IMR-90 (cell line): ENCODE measurements around the gene FAM180A. TPM values are rescaled to one million over a fixed set of nuclear protein-coding genes. Genes with fewer than 3 reads are reported as not detected.

ENCODE experiments used
- ATAC-seq: fragments of 200-7000 bp; cut with Tn5 transposase; 2 replicates; pipeline ENCODE4 v1.9.1; 2020; ENCODE audit warnings: low read depth, mild to moderate bottlenecking, moderate library complexity
- BruUV-seq: library from RNA; stranded (reverse); fragments of 400-500 nt; replicated peaks from 2 replicates; lab custom pipeline; 2021; lab: Mats Ljungman, UMichigan
- CTCF ChIA-PET: fragments of 300-600 bp; formaldehyde crosslinking; extraction: SDS; loops from one replicate; lab custom pipeline; 2021; ENCODE audit warnings: antibody characterized with exemption; lab: Yijun Ruan, JAX
- POLR2A ChIA-PET: fragments of 300-600 bp; sonication (Branson Sonifier 250); formaldehyde crosslinking; loops from one replicate; lab custom pipeline; 2022; ENCODE audit warnings: antibody characterized with exemption; ENCODE audit not compliant: unreplicated experiment; lab: Charles Lee
- DNase-seq: peaks from one replicate; pipeline ENCODE4 v3.0.0; 2013
- H2AFZ ChIP-seq: replicated peaks from 2 replicates; pipeline ENCODE3; 2013; ENCODE audit warnings: low read length, mild to moderate bottlenecking; ENCODE audit not compliant: poor library complexity
- H2AK5ac ChIP-seq: 2 replicates; pipeline ENCODE4 v1.6.1; 2013; ENCODE audit warnings: low read depth, low read length, inconsistent platforms
- H2AK9ac ChIP-seq: replicated peaks from 2 replicates; pipeline ENCODE3; 2013; ENCODE audit warnings: mild to moderate bottlenecking, low read depth, low read length, moderate library complexity; ENCODE audit not compliant: poor library complexity
- H2BK120ac ChIP-seq: 2 replicates; pipeline ENCODE4 v1.6.1; 2013; ENCODE audit warnings: low read depth, low read length, inconsistent platforms
- H2BK15ac ChIP-seq: 3 replicates; pipeline ENCODE4 v1.6.1; 2013; ENCODE audit warnings: low read depth, low read length, inconsistent platforms
- H2BK20ac ChIP-seq: 2 replicates; pipeline ENCODE4 v1.6.1; 2013; ENCODE audit warnings: low read depth, mild to moderate bottlenecking, inconsistent platforms, low read length, moderate library complexity
- H2BK5ac ChIP-seq: 2 replicates; pipeline ENCODE4 v1.6.1; 2013; ENCODE audit warnings: mild to moderate bottlenecking, low read depth, low read length, inconsistent platforms; ENCODE audit not compliant: poor library complexity, severe bottlenecking
- H3K14ac ChIP-seq: replicated peaks from 2 replicates; pipeline ENCODE4 v1.6.1; 2013; ENCODE audit warnings: low read depth, low read length, inconsistent platforms
- H3K18ac ChIP-seq: 2 replicates; pipeline ENCODE4 v1.6.1; 2013; ENCODE audit warnings: low read depth, low read length, control low read depth
- H3K23ac ChIP-seq: 2 replicates; pipeline ENCODE4 v1.6.1; 2013; ENCODE audit warnings: low read depth, low read length, inconsistent platforms
- H3K27ac ChIP-seq: 2 replicates; pipeline ENCODE4 v1.5.1; 2013; ENCODE audit warnings: mild to moderate bottlenecking, control low read depth, low read length; ENCODE audit not compliant: insufficient read depth
- H3K27me3 ChIP-seq: 2 replicates; pipeline ENCODE4 v1.6.1; 2013; ENCODE audit warnings: low read length; ENCODE audit not compliant: control insufficient read depth, insufficient read depth
- H3K36me3 ChIP-seq: 2 replicates; pipeline ENCODE4 v1.6.1; 2013; ENCODE audit warnings: low read length, mixed read lengths; ENCODE audit not compliant: control insufficient read depth, insufficient read depth
- H3K4ac ChIP-seq: 2 replicates; pipeline ENCODE4 v1.6.1; 2013; ENCODE audit warnings: low read depth, low read length, inconsistent platforms
- H3K4me1 ChIP-seq: 2 replicates; pipeline ENCODE4 v1.6.1; 2013; ENCODE audit warnings: low read length, mixed read lengths; ENCODE audit not compliant: control insufficient read depth, insufficient read depth
- H3K4me2 ChIP-seq: 2 replicates; pipeline ENCODE4 v1.6.1; 2013; ENCODE audit warnings: low read depth, mild to moderate bottlenecking, control low read depth, low read length, moderate library complexity
- H3K4me3 ChIP-seq: 2 replicates; pipeline ENCODE4 v1.5.1; 2013; ENCODE audit warnings: low read depth, mild to moderate bottlenecking, control low read depth, low read length, moderate library complexity; ENCODE audit not compliant: insufficient read depth
- H3K56ac ChIP-seq: 2 replicates; pipeline ENCODE4 v1.6.1; 2013; ENCODE audit warnings: low read length, inconsistent platforms; ENCODE audit not compliant: insufficient read depth; ENCODE audit errors: extremely low read depth
- H3K79me1 ChIP-seq, 2 experiments: 2 replicates each; pipeline ENCODE4 v1.6.1; 2013; ENCODE audit warnings: low read length in 2 of 2, inconsistent platforms in 1 of 2, low read depth in 1 of 2
- H3K9ac ChIP-seq: 2 replicates; pipeline ENCODE4 v1.6.1; 2013; ENCODE audit warnings: low read depth, low read length, control low read depth
- H3K9me1 ChIP-seq: 2 replicates; pipeline ENCODE4 v1.6.1; 2013; ENCODE audit warnings: low read length, inconsistent platforms; ENCODE audit not compliant: insufficient read depth
- H3K9me3 ChIP-seq: 2 replicates; pipeline ENCODE4 v1.6.1; 2013; ENCODE audit warnings: low read length; ENCODE audit not compliant: control insufficient read depth, insufficient read depth
- H4K20me1 ChIP-seq: 2 replicates; pipeline ENCODE4 v1.6.1; 2013; ENCODE audit warnings: low read length, inconsistent platforms; ENCODE audit not compliant: insufficient read depth
- H4K5ac ChIP-seq: 2 replicates; pipeline ENCODE4 v1.6.1; 2013; ENCODE audit warnings: mild to moderate bottlenecking, low read depth, low read length, control low read depth
- H4K8ac ChIP-seq, 2 experiments: 2 replicates each; pipeline ENCODE4 v1.6.1; 2013; ENCODE audit warnings: low read depth in 2 of 2, low read length in 2 of 2, control low read depth in 1 of 2, inconsistent platforms in 1 of 2
- H4K91ac ChIP-seq: 2 replicates; pipeline ENCODE4 v1.6.1; 2013; ENCODE audit warnings: low read depth, low read length, inconsistent platforms; ENCODE audit not compliant: insufficient read depth
- MAFK ChIP-seq: IDR thresholded peaks from 2 replicates; pipeline ENCODE4 v1.6.1; 2012; ENCODE audit warnings: low read depth, low read length, improper control_type of control experiment
- WGBS, 2 experiments: methylation state at CpG; one replicate each; pipeline versions ENCODE4 v1.1.5 to v1.1.7; 2013; ENCODE audit warnings: missing lambda C conversion rate in 2 of 2; ENCODE audit not compliant: insufficient read length in 1 of 2; ENCODE audit errors: extremely low coverage in 2 of 2; 5-methylcytosine and 5-hydroxymethylcytosine counted together
- dilution Hi-C: fragments of 300-500 bp; cut with HindIII; formaldehyde crosslinking; loops from one replicate; pipeline ENCODE4 v1.14.3; 2018; ENCODE audit warnings: low sequenced_read_pairs; ENCODE audit not compliant: unreplicated experiment
- in situ Hi-C: fragments of 300-500 bp; cut with MboI; formaldehyde crosslinking; loops from 3 replicates; pipeline ENCODE4 v1.14.3; 2019; ENCODE audit warnings: low sequenced_read_pairs, inconsistent platforms, mixed read lengths
- intact Hi-C: fragments of 100-400 bp; cut with micrococcal nuclease; formaldehyde crosslinking; loops from 2 replicates; pipeline ENCODE4 v1.10.0; 2022
- polyA plus RNA-seq, 3 experiments: library from polyadenylated mRNA; depleted of rRNA; stranded (reverse); fragments of >200 nt; gene quantifications; 2 replicates each; pipeline ENCODE4 v1.2.3, GENCODE V29; 2012; ENCODE audit warnings: low replicate concordance in 1 of 3
- total RNA-seq: library from RNA; depleted of rRNA; stranded (reverse); fragments of >200 nt; gene quantifications from 2 replicates; pipeline ENCODE4 v1.2.3, GENCODE V29; 2012
- TF ChIP-seq, protein P1 (sequence below): fragments of 150-350 bp; IDR thresholded peaks from 2 replicates; pipeline ENCODE4 v1.6.1; 2017; ENCODE audit warnings: mild to moderate bottlenecking, antibody characterized with exemption, low read length, low read depth

FAM180A gene
- total and polyA plus RNA-seq, 2 of the 4 experiments (the other 2 are of a cell fraction) = 1.3 to 2.0 TPM

DNA sequence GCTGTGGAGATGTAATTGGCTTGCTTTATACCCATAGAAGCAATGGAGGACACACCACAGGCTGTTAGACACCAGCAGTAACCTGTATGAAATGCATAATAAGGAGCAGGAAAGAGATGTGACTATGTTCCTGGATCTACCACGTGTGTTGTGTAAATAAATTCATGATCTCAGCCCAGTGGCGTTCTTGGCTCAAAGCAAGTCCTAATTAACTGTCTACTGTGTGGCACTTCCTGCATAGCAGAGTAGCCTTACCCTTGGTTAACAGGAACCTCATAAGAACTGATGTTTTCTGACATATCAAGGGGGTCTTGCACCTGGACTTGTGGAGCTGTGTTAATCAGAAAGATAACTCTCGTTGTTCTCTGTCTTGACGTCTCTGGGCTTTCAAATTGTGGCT, 25.7 kb upstream of the FAM180A start:
- H2BK120ac ChIP-seq = peak overlapping the region; percentile 39
- H3K18ac ChIP-seq = peak overlapping the region; percentile 48; the same call in 1 of the 2 replicates
- peak overlapping the region; percentile 26; the same call in 1 of the 2 replicates for H4K5ac ChIP-seq
- H2BK5ac ChIP-seq = peak overlapping the region; percentile 51
- intact Hi-C loops = no loop called here
- H3K9me3 ChIP-seq = peaks cover 4% of the 10 kb centered on the region; the same call in 1 of the 2 replicates
- WGBS, 2 experiments = no CpG with 5 or more reads among the region's 4 CpGs
- peak overlapping the region; percentile 0; the same call in 1 of the 2 replicates for H3K27ac ChIP-seq
- no peak overlapping the region for H2AK9ac ChIP-seq
- H3K23ac ChIP-seq = no peak overlapping the region; the same call in 1 of the 2 replicates
- peak overlapping the region; percentile 8; the same call in 1 of the 3 replicates for H2BK15ac ChIP-seq
- no peaks in the 10 kb centered on the region for H3K27me3 ChIP-seq
- H3K4me3 ChIP-seq = no peak overlapping the region
- CTCF ChIA-PET = interaction anchor here (1.0 kb wide), 2 partner anchors 16 to 102 kb away, joined by 3 read pairs; no protein-coding TSS in a partner anchor
- 0 out of 4 replicates have a peak, but pooled peaks cover 0 to 3% of the 10 kb centered on the region in 2 experiments for H3K79me1 ChIP-seq
- peak overlapping the region in 1 of 2 experiments; percentile 56; a peak in 1 of 4 replicates for H4K8ac ChIP-seq
- POLR2A ChIA-PET = no interaction called here
- H3K9me1 ChIP-seq = peaks cover 18% of the 10 kb centered on the region
- H3K14ac ChIP-seq = no peak overlapping the region
- peak overlapping the region; percentile 33; the same call in 1 of the 2 replicates for H2BK20ac ChIP-seq
- dilution Hi-C loops = no loop called here
- H3K56ac ChIP-seq = peak overlapping the region; percentile 5; the same call in 1 of the 2 replicates
- no peak for TF ChIP-seq MAFK
- TF ChIP-seq, protein P1, sequence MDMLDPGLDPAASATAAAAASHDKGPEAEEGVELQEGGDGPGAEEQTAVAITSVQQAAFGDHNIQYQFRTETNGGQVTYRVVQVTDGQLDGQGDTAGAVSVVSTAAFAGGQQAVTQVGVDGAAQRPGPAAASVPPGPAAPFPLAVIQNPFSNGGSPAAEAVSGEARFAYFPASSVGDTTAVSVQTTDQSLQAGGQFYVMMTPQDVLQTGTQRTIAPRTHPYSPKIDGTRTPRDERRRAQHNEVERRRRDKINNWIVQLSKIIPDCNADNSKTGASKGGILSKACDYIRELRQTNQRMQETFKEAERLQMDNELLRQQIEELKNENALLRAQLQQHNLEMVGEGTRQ = peak; percentile 61; the same call in 1 of the 2 replicates
- peak overlapping the region; percentile 53; the same call in 1 of the 2 replicates for H3K4ac ChIP-seq
- no peaks in the 10 kb centered on the region for H4K20me1 ChIP-seq
- H3K4me1 ChIP-seq = peaks cover 16% of the 10 kb centered on the region
- no peak overlapping the region for H3K9ac ChIP-seq
- no peaks in the 10 kb centered on the region for H3K36me3 ChIP-seq
- no peak overlapping the region; the same call in 1 of the 2 replicates for H3K4me2 ChIP-seq
- BruUV-seq = no TSS peak
- no peak overlapping the region; the same call in 1 of the 2 replicates for H2AK5ac ChIP-seq
- DNase-seq (peak; percentile 87), ATAC-seq (peak; percentile 87)
- peak overlapping the region; percentile 34; the same call in 1 of the 2 replicates for H4K91ac ChIP-seq
- peak overlapping the region; percentile 46 for H2AFZ ChIP-seq
- in situ Hi-C loops = no loop called here
